Stimulated activated CD8-positive, alpha-beta memory T cell treated with anti-CD3 and anti-CD28 coated beads, Interleukin-12 subunit alpha, Interleukin-12 subunit beta, amount 100 ng/mL, for 24 hours (primary cell): ENCODE results near the gene PTPN4.
A peak's percentile ranks its signal among the peaks of the same experiment; 100 is the strongest.

ENCODE experiments used
- DNase-seq: peaks from one replicate; pipeline ENCODE4 v3.0.0-alpha.2; 2020; ENCODE audit errors: extremely low read depth

PTPN4 gene

DNA sequence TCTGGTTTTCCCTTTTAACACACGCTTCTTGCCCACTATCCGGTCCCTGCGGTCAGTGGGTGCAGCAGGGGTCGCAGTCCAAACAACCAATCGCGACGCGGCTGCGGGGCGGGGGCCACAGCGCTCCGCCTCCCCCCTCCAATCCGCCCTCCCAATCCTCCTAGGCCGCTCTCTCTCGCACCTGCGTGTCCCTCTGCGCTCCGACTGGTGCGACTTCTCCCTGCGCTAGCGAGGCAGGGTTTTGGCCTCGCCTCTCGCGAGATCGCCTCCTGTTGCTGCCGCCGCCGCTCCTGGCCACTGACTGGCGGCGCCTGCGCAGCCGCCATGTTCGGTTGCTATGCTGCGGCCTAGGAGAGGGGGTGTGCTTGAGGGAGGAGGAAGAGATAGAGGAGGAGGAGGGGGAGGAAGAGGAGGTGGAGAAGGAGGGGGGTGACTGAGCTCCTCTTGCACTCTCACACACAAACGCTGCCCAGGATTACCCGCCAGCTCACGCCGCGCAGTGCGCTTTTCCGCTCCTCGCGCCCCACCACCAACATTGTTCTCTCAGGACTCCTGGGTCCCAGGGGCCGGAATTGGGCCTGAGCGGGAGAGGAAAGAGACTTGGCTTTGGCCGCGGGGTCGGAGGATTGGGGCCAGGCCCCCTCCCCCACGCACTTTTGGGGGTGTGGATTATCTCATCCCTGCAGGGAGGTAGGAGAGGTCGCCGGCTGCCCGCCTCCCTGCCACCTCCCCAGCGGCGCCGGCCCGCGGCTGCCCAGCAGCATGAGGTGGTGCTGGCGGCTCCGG lies at the start of gene PTPN4:
PTPN4 (plus strand) TSS at position 472 of the 786 bp plus-strand sequence. CDS start 49,932 bp downstream, outside the sequence.
- peak; percentile 84 for DNase-seq

DNA sequence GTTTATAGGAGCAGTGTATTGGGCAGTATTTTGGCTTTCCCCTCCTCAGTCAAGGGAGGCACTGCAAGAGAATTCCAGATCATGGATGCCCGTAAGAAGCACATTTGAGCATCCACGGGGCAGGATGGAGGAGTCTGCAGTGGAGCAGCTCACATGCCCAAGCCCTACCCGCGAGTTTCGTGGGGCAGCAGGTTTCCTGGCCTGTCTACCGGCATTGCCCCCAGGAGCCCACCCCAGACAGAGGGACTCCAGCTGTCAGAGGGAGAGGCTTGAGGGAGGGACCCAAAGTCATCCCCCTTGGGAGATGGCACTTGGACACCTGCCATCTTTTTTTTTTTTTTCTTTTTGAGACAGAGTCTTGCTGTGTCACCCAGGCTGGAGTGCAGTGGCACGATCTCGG lies 49.4 kb upstream of the PTPN4 start:
- DNase-seq = no peak

DNA sequence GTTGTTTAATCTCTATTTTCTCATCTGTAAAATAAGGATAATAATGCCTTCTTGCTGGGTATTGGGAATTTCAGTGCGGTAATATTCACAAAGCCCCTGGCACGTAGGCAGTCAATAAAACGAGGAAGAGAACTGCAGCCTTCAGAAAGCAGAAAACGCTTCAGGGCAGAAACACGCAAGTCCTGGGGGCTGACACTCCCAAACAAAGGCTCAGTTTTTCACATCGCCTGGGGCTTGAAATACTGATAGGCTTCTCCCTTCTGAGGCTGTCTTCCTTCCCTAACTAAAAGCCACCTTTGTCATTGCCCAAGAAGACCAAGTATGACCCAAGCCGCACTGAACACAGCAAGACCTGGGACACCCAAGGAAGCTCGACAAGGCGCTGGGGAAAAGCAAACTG lies 48.4 kb upstream of the PTPN4 start:
- DNase-seq = no peak

GRCh38 chr2:119712571-119712970 lies 47.2 kb upstream of the PTPN4 start:
- no peak for DNase-seq

DNA sequence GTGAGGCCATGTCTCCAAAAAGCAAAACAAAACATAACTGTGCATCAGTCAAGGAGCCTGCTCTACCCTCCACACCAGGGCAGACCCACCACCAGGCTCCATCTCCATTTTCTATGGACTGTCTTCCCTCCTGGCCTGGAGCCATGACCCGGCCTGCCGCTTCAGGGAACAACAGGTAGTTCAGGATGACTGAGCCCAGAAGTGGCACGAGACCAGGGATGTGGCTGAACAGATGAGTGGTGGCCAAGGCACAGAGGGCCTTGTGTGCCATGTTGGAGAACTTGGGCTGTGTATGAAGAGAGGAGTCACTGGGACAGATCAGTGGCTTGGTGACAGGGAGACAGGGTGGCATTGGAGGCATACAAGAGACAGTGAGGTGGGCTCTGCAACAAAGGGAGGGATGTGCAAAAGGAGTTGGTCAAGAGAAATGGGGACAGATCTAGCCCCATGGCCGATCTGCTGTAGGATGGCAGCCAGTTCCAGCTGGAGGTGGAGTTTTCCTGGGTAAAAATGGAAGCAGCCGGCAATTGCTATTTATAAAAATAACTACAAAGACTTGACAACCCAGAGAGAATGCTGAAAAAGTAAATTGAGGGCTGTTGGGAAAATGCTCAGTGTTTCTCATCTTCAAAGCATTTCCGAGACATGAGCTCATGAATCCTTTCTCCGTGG lies 45.8 kb upstream of the PTPN4 start:
- DNase-seq = no peak

GRCh38 chr2:119715409-119716283 lies 44.1 kb upstream of the PTPN4 start:
- no peak for DNase-seq

DNA sequence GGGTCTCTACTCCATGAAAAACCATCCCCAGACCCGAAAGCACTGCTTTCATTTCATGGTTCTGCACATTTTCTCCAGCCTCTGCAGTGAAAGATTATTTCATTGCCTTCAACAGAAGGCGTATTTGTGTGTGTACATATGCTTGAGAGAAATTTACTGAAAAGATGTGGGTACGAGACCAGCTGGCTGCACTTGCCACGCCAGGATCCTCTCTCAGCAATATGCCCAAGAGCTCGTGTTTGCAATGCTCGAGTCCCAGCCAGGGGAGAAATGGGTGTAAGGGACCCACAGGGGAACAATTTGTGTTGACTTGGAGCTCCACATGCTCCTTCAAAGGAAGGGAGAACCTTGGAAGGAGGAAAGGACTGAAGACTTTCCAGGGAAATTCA lies 43.4 kb upstream of the PTPN4 start:
- DNase-seq = no peak

DNA sequence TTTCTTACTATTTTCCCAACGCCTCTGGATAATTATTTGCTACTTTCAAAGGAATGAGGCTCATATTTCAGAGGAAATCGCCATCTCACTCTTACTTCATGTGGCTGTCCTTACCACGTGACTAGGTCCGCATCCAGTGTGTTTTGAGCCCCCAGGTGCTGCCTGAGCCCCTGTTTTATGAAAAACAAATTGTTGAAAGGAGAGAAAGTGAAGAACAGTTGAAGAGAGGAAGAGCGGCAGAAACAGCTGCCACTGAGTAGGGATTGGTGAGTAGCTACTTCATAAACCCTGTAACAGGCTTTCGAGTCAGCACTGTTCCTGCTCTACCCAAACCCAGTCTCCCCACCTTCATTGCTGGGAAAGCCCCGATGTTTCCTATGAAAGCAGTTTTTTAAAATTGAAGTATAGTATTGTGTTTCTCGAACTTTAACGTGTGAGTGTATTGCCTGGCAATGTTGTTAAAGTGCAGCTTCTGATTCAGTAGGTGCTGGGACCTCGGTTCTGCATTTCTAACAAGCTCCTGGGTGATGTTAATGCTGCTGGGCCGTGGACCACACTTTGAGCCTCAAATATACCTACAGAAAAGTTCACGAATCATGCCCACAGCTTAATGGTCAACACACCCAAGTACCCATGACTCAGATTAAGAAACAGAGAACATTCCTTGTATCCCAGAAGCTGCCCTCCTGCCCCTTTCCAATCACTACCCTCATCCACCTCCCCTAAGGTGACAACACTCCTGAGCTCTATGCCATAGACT lies 41.0 kb upstream of the PTPN4 start:
- no peak for DNase-seq

- no peak for DNase-seq
These were observed 40.5 kb upstream of the PTPN4 start for GRCh38 chr2:119719261-119719627.

GRCh38 chr2:119721043-119721442 lies 38.7 kb upstream of the PTPN4 start:
- no peak for DNase-seq

- no peak for DNase-seq
These were observed 38.3 kb upstream of the PTPN4 start for GRCh38 chr2:119721462-119721861.

DNA sequence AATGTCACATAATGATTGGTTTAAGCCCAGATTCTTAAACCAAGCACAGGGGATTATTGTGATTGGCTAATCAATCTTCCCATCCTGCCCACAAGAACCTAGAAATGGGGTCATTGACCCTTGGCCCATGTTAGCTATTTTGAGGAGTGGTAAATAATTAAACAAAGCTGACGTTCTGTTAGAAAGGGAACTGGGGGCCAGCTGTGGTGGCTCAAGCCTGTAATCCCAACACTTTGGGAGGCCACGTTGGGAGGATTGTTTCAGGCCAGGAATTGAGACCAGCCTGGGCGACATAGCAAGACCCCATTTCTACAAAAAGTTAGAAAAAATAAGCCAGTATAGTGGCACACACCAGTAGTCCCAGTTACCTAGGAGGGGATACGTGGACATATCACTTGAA lies 37.8 kb upstream of the PTPN4 start:
- no peak for DNase-seq

DNA sequence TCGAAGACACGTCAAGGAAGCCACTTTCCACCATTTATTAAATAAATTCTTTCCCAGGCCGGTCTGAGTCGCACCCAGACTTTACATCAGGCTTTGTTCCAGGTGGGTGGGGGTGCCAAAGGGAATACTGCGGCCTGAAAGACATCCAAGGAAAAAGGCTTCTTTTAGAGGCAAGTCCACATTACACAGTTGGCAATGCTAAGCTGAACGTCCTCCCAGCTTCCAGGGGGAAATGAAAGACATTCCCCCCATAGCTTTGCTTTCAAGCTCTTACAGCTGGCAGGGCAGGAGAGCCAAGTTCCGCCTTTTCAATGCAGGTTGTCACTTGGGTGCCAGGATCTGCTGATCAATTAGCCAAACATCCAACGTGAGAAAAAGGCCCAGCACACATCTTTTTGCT lies 36.5 kb upstream of the PTPN4 start:
- DNase-seq = no peak

DNA sequence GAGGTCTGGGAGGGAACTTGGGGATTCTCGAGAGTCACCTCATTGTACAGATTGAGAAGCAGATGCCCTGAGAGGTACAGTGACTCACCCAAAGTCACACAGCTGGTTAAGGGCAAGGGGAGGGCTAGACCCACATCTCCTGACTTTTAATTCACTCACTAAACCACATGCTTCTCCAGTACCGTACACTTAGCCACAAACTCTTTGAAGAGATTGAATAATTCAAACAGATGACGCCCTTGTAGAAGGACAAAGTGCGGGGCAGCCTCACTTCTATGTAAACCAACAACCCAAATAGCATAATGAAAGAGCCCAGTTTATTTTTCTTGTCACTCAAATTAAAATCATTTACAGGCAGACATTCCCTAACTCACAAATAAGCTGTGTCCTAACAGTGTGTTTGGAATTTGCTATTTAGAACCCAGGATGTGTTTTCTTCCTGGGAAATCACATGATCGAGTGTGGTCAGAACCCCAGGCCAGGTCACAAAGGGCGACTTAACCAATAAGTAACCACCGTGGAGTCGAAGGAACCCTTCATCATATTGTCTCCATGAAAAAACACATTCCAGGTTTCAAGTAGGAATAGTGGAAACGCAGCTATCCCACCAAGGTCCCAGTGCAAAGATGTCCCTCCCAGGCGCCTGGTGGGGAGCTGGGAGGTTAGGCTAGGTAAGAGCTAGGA lies 35.8 kb upstream of the PTPN4 start:
- DNase-seq = no peak

DNA sequence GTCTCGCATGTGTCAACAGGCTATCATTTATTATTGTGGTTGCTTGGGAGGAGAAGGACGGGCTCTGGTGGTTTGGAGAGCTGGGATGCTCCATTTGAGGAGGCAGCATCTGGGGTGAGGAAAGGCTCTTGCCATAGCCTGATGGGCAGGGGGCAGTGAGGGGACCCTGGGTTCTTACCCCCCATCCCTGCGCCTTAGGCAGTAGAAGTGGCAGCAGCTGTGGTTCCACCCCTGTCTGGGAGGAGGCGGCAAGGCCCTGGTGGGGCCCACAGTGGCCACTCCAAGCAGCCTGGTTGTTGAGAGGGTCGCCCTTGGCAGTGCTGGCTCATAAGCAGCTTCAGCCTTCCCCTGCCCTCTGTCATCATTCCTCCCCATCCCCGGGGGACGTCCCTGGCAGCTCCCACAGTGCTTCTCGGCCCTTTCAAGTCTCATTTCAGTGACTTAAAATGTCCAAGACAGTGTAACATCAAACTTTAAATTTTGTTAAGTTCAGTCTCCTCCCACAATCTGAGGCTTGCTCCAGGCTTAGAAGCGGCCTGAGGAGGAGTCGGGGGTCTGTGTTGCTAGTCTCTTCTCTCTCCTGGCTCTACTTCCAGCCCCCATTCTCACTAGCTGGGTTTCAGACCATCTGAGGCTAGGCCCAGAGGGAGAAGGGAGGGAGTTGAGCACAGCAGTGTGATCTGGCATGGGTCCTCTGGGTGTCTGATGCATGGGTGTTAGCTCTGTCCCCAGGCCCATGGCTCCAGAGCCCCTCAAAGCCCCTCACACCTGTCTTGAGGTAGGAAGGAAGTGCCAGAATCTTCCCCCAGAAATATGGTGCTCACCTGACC lies 34.9 kb upstream of the PTPN4 start:
- DNase-seq = no peak

- no peak for DNase-seq
These were observed 32.2 kb upstream of the PTPN4 start for GRCh38 chr2:119727493-119727892.

DNA sequence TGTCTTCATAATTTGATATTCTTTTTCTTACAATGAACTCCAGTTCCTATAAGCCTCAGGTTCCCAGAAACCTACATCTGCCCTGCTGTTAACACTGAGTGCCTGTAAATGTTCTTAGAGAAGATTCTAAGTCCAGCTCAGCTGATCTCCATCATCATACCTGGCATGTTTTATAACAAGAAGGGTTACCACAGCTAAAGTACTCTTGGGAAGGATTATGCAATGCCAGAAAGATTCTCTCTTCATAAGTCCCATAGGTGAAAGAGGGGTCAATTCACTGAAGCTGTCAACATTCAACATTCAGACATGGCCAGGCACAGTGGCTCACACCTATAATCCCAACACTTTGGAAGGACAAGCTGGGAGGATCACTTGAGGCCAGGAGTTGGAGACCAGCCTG lies 31.3 kb upstream of the PTPN4 start:
- DNase-seq = no peak

DNA sequence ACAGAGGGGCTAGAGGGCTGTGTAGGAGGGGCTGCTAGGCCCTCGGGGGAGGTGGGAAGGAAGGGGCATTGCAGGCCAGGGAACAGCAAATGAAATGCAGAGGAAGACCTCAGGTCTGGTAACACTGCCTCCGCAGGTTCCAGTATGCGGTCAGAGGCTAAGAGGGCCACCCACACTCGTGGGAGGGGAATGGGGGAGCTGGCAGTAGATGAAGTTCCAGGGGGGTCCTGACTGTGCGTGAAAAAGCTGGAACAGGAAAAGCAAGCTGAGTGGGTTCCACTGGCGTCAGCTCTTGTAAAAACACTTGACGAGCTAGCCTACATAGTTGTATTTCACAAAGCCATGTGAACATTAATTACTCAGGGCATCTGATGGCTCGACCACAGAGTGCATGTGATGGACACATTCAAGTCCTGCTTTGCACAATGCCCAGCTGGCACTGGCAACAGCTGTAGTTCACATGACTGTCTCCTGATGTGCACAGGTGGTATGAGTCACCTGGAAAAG lies 29.0 kb upstream of the PTPN4 start:
- DNase-seq = no peak

- DNase-seq = no peak
These were observed 27.7 kb upstream of the PTPN4 start for GRCh38 chr2:119731983-119732382.

DNA sequence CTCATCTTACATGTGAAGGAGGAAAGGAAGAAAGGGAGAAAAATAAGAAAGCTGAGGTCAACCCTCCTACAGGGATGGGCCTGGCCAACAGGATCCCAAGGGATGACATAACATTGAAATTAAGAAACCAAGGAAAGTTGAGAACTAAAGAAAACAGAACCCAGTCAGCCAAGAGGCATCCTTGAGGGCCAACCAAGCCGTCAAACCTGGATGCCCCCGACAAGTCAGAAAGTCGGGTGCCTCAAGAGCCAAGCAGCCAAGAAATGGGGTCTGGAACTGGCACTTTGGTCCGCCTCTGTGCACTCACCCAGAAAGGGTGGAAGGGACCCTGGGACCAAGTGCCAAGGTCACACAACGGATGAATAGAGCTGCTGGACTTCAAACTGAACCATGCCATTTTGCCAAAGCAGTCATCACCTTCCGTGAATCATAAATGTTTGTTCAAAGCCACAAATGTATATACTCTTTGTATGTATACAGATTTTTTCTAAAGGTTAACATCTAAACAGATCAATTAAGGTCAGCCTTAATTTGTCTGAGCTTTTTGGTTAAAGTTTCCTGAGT lies 27.0 kb upstream of the PTPN4 start:
- DNase-seq = no peak
